PC-3 (cell line): ENCODE measurements around the gene SNTB2. TPM values are rescaled to one million over a fixed set of nuclear protein-coding genes. Genes with fewer than 3 reads are reported as not detected.

Experiments
- ATAC-seq: fragments of 200-7000 bp; cut with Tn5 transposase; 2 replicates; pipeline ENCODE4 v1.9.1; 2020; ENCODE audit warnings: mild to moderate bottlenecking, moderate library complexity
- BruUV-seq: library from RNA; stranded (reverse); fragments of 400-500 nt; replicated peaks from 2 replicates; lab custom pipeline; 2021; lab: Mats Ljungman, UMichigan
- CTCF ChIA-PET: fragments of 300-600 bp; sonication (Branson Sonifier 250); formaldehyde crosslinking; loops from one replicate; lab custom pipeline; 2022; ENCODE audit warnings: antibody characterized with exemption; lab: Charles Lee
- POLR2A ChIA-PET: fragments of 300-600 bp; sonication (Branson Sonifier 250); formaldehyde crosslinking; loops from one replicate; lab custom pipeline; 2022; ENCODE audit warnings: antibody characterized with exemption; ENCODE audit not compliant: unreplicated experiment; lab: Charles Lee
- DNase-seq: peaks from one replicate; pipeline ENCODE4 v3.0.0-alpha.2; 2015
- H2AFZ ChIP-seq: fragments of 300-600 bp; sonication (generic); 2 replicates; pipeline ENCODE4 v1.6.0; 2016; ENCODE audit warnings: antibody characterized with exemption, low read length
- H3F3A ChIP-seq: fragments of 300-600 bp; sonication (generic); one replicate; pipeline ENCODE4 v1.6.0; 2017; ENCODE audit warnings: antibody characterized with exemption, low read length, control low read depth, mild to moderate bottlenecking; ENCODE audit not compliant: unreplicated experiment
- H3K27ac ChIP-seq: fragments of 300-600 bp; sonication (generic); 2 replicates; pipeline ENCODE4 v1.5.1; 2016; ENCODE audit warnings: mild to moderate bottlenecking, low read length
- H3K27me3 ChIP-seq: fragments of 300-600 bp; sonication (generic); 2 replicates; pipeline ENCODE4 v1.6.1; 2016; ENCODE audit warnings: low read length, mixed read lengths
- H3K36me3 ChIP-seq: fragments of 300-600 bp; sonication (generic); 2 replicates; pipeline ENCODE4 v1.6.1; 2016; ENCODE audit warnings: low read depth, mixed run types, low read length, mixed read lengths
- H3K4me1 ChIP-seq: fragments of 300-600 bp; sonication (generic); 2 replicates; pipeline ENCODE4 v1.5.1; 2016; ENCODE audit warnings: low read length; ENCODE audit not compliant: insufficient read depth
- H3K4me2 ChIP-seq: fragments of 300-600 bp; sonication (generic); 2 replicates; pipeline ENCODE4 v1.6.0; 2016; ENCODE audit warnings: low read length
- H3K4me3 ChIP-seq: fragments of 300-600 bp; sonication (generic); 2 replicates; pipeline ENCODE4 v1.5.1; 2016; ENCODE audit warnings: mild to moderate bottlenecking, low read length, mixed read lengths
- H3K79me2 ChIP-seq: fragments of 300-600 bp; sonication (generic); 2 replicates; pipeline ENCODE4 v1.6.1; 2017; ENCODE audit warnings: low read length, mixed read lengths
- H3K9ac ChIP-seq: fragments of 300-600 bp; sonication (generic); 2 replicates; pipeline ENCODE4 v1.6.0; 2016; ENCODE audit warnings: mild to moderate bottlenecking, low read length
- H3K9me2 ChIP-seq: fragments of 300-600 bp; sonication (generic); replicated peaks from 2 replicates; pipeline ENCODE4 v1.6.1; 2016; ENCODE audit warnings: mixed run types, low read length, mixed read lengths
- H3K9me3 ChIP-seq: fragments of 300-600 bp; sonication (generic); 2 replicates; pipeline ENCODE4 v1.6.1; 2016; ENCODE audit warnings: low read length, mixed read lengths
- H4K20me1 ChIP-seq: fragments of 300-600 bp; sonication (generic); 2 replicates; pipeline ENCODE4 v1.6.1; 2016; ENCODE audit warnings: low read length, mixed read lengths
- CTCF ChIP-seq: fragments of 300-600 bp; sonication (generic); conservative IDR thresholded peaks from 2 replicates; pipeline ENCODE4 v1.5.1; 2017; ENCODE audit warnings: antibody characterized with exemption, low read depth, mild to moderate bottlenecking, low read length
- EZH2 ChIP-seq: fragments of 300-600 bp; sonication (generic); IDR thresholded peaks from one replicate; pipeline ENCODE4 v1.6.1; 2017; ENCODE audit warnings: antibody characterized with exemption, mild to moderate bottlenecking, low read length; ENCODE audit not compliant: unreplicated experiment
- EZH2phosphoT487 ChIP-seq: fragments of 300-600 bp; sonication (generic); IDR thresholded peaks from 2 replicates; pipeline ENCODE4 v1.6.1; 2018; ENCODE audit warnings: mild to moderate bottlenecking, antibody characterized with exemption, low read length, borderline replicate concordance
- intact Hi-C: fragments of 100-400 bp; cut with micrococcal nuclease; formaldehyde crosslinking; loops from 2 replicates; pipeline ENCODE4 v1.9.0; 2023
- total RNA-seq: library from RNA; depleted of rRNA; stranded (reverse); fragments of >200 nt; gene quantifications from 2 replicates; pipeline ENCODE4 v1.2.3, GENCODE V29; 2014

The SNTB2 gene
- total RNA-seq, 1 experiment from 2014 or later = 40.4 TPM

- H3K9me3 ChIP-seq = no peaks in the 10 kb centered on the region
- no peaks in the 10 kb centered on the region for H4K20me1 ChIP-seq
- no peaks in the 10 kb centered on the region for H3K79me2 ChIP-seq
- ChIA-PET POLR2A (no interaction called here), CTCF (no interaction called here)
- TF ChIP-seq CTCF = no peak
- TF ChIP-seq EZH2 = no peak
- no peak for TF ChIP-seq EZH2phosphoT487
- ATAC-seq (no peak), DNase-seq (no peak)
- no peak overlapping the region for H3K27ac ChIP-seq
- H3K9ac ChIP-seq = no peak overlapping the region
- H3F3A ChIP-seq = no peaks in the 10 kb centered on the region
- no peaks in the 10 kb centered on the region for H3K9me2 ChIP-seq
- BruUV-seq = no TSS peak
- no peak overlapping the region for H3K4me2 ChIP-seq
- H3K4me1 ChIP-seq = no peaks in the 10 kb centered on the region
- H3K36me3 ChIP-seq = peaks cover 13% of the 10 kb centered on the region
- intact Hi-C loops = loop anchor here (10.0 kb wide), 1 partner anchor 50 kb away; no protein-coding TSS in a partner anchor
- no peaks in the 10 kb centered on the region for H3K27me3 ChIP-seq
- no peak overlapping the region for H2AFZ ChIP-seq
- H3K4me3 ChIP-seq = no peak overlapping the region
Observed at GRCh38 chr16:69274699-69275235, 87.8 kb downstream of the SNTB2 start.

GRCh38 chr16:69276148-69277115 is 89.5 kb downstream of the SNTB2 start:
- H2AFZ ChIP-seq = no peak overlapping the region
- H3K9me2 ChIP-seq = no peaks in the 10 kb centered on the region
- no peaks in the 10 kb centered on the region for H3K9me3 ChIP-seq
- H3K4me3 ChIP-seq = no peak overlapping the region
- H3K79me2 ChIP-seq = no peaks in the 10 kb centered on the region
- H3K27me3 ChIP-seq = no peaks in the 10 kb centered on the region
- POLR2A ChIA-PET = no interaction called here
- intact Hi-C loops = loop anchor here (10.0 kb wide), 1 partner anchor 52 kb away; no protein-coding TSS in a partner anchor
- DNase-seq (no peak), ATAC-seq (no peak)
- H3K27ac ChIP-seq = no peak overlapping the region
- no peaks in the 10 kb centered on the region for H3F3A ChIP-seq
- no peak overlapping the region for H3K4me2 ChIP-seq
- H3K36me3 ChIP-seq = peaks cover 6% of the 10 kb centered on the region; the same call in 1 of the 2 replicates
- H3K9ac ChIP-seq = no peak overlapping the region
- no peaks in the 10 kb centered on the region for H4K20me1 ChIP-seq
- H3K4me1 ChIP-seq = no peaks in the 10 kb centered on the region
- CTCF ChIA-PET = interaction anchor here (0.7 kb wide), 1 partner anchor 118 kb away, joined by 4 read pairs; no protein-coding TSS in a partner anchor
- BruUV-seq = no TSS peak
- no peak for TF ChIP-seq CTCF
- no peak for TF ChIP-seq EZH2
